Germinal center (tissue), 1 donor: ENCODE measurements around the gene MGRN1.
A peak's percentile ranks its signal among the peaks of the same experiment; 100 is the strongest.

Experiments
- DNase-seq: peaks from one replicate; pipeline ENCODE4 v3.0.0; 2012; ENCODE audit warnings: mixed read lengths, low spot score

Gene MGRN1

DNA sequence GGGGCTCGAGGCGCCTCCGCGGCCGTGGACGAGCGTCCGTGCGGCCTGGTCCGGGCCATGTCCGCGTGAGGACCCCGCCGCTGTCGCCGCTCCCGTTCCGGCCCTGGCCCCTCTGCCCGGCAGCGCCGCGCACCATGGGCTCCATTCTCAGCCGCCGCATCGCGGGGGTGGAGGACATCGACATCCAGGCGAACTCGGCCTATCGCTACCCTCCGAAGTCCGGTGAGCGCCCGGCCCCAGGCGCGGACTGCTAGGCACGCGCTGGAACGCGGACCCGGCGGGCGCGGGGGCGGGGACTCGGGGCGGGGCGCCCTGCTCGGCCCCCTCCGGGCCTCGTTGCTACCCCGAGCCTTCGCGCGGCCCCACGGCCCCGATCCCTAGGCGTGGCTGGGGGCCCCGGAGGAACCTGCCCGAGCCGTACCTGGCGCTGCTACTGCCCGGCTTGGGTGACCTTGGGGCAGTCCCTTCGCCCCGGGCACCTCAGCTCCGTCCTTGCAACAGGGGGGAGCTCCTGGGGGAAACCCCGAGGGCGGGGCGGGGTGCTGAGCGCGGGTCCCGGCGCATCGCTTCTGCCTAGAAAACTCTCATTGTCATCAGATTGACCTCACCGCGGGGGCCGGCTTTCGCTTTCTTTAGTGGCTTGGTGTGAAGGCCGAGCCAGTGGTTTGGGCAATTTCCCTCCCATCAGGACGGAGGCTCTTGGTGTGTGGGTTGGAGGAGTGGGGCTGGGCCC lies 367 bp downstream of the MGRN1 start:
- peak; percentile 60 for DNase-seq

GRCh38 chr16:4625560-4626159 lies 1.0 kb downstream of the MGRN1 start:
- DNase-seq, result peak; percentile 33

DNA sequence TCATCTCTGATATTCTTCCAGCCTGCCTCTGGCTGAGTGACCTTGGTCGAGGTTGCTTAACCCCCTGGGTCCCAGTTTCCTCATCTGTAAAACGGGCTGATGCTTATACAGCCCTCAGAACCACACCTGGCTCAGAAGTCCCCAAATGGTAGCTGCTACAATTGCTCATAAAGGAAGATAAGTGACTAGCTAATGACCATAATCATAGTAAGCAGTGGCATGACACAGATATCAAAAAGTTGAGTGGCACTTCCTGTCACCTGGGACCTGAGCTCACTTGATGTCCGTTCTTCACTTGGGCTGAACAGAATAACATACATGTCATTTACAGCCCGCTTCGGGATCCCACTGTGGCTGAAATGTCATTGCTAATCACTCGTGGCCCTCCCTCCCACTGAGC lies 1.8 kb downstream of the MGRN1 start:
- no peak for DNase-seq

GRCh38 chr16:4628283-4628682 lies 3.7 kb downstream of the MGRN1 start:
- DNase-seq, result no peak

GRCh38 chr16:4631444-4631843 lies 6.8 kb downstream of the MGRN1 start:
- no peak for DNase-seq

DNA sequence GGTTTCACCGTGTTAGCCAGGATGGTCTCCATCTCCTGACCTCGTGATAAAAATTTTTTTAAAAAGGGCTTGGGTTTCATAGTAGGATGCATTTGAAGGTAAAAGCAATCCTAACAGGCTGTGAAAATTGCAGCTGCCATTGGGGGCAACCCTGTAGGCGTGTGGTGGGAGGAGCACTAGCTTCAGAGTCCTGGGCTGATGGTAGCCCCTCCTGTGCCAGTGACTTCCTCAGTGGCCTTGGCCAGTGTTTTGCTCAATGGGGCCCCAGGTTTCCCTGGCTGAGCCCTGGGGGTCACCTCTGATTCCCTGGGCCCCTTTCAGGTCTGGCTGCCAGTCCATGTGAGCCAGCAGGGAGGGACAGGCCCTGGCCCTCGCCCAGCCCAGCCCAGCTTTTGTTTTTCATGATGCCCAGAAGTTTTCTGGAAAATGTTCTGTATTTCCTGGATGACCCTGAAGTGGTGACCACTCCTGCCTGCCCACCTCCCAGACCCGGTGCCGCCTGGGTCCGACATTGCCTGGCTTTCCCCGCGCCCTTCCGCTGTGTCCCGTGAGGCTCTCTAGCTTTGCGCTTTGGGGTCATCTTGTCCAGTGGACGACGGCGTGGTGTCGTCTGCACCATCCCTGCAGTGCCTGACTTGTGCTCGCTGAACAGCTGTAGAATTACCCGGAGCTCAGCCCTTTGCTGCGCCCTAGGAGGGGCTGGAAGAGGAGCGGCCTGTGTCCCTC lies 9.4 kb downstream of the MGRN1 start:
- no peak for DNase-seq

DNA sequence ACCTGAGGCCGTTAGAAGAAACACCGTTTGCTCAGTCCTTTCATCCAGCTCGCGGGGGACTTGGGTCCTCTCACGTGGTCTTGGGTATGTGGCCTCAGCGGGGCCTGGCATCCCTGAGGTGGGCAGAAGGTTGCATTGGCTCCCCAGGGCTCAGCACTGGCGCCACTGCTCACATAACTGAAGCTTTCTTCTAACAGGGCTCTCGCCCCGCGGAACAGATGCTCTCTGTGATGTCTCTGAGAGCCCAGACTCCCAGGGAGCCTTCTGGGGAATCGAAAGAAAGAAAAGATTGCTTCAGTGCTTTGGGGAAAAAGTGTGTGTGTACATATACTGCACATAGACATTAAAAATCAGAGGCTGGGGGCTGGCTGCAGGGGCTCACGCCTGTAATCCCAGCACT lies 10.1 kb downstream of the MGRN1 start:
- DNase-seq, result no peak

GRCh38 chr16:4636196-4636595 lies 11.6 kb downstream of the MGRN1 start:
- DNase-seq, result no peak

DNA sequence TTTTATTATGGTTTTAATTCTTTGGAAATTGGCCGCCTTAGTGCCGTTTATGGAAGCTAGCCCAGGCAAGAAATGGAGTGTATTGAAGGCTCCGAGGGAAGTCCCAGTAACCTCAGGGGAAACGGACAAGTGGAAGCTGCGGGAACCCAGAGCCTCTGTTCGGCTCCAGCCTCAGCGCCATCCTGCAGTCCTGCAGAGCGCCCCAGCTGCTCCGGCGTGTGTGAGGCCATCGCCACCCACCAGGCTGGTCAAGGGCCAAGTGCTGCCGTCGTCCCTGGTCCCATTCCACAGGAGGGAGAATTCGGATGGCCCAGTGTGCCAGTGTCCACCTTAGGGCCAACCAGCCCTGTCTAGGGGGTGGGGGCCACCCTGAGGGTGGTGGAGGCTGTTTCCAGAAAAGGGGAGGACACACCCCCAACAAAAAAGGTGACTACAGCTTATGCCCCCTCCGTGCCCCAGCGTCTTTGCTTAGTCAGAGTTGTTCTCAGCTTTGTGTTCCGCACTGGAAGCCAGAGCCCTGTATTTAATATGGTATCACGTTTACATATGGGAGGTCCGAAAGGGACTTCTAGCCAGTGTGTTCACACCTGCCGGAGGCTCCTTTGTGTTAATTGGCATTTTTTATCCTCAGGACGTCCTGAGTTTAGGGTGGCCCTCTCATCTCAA lies 13.0 kb downstream of the MGRN1 start:
- DNase-seq, result no peak

DNA sequence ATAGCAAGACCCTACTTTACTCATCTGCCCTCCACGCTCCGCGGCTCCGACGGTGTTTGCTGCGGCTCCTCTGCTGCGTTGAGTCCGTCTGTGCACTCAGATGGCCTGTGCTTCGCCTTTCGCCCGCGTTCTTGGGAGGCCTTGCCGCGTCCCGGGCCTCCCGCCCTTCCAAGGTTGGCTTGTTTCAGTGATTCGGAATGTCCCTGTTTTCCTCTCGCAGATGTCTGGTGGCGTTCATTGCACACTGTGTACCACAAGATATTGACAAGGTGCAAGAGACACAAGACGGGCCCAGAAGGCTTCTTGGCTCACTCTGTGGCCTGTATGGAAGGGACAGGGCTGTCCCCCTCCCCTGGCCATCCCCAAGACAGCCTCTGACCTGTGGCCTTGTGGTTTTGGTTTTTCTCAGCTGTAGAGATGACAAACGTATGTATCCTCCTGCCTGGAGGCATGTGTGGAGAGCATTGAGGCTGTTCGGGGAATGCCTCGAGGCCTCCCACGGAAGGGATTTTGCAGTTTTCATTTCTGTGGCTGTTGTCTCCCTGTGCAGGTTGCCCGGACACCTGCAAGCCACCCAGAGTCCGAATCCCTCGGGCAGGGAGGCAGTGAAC lies 15.4 kb downstream of the MGRN1 start:
- DNase-seq, result no peak

GRCh38 chr16:4640572-4641305 lies 16.1 kb downstream of the MGRN1 start:
- no peak for DNase-seq

DNA sequence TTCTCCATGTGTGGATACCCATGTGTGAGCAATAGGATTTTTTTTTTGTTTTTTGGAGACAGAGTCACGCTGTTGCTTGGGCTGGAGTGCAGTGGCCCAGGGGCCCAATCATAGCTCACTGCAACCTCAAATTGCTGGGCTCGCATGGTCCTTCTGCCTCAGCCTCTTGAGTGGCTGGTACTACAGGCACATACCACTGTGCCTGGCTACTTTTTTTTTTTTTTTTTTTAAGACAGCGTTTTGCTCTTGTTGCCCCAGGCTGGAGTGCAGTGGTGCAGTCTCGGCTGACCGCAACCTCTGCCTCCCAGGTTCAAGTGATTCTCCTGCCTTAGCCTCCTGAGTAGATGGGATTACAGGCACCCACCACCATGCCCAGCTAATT lies 16.7 kb downstream of the MGRN1 start:
- no peak for DNase-seq

DNA sequence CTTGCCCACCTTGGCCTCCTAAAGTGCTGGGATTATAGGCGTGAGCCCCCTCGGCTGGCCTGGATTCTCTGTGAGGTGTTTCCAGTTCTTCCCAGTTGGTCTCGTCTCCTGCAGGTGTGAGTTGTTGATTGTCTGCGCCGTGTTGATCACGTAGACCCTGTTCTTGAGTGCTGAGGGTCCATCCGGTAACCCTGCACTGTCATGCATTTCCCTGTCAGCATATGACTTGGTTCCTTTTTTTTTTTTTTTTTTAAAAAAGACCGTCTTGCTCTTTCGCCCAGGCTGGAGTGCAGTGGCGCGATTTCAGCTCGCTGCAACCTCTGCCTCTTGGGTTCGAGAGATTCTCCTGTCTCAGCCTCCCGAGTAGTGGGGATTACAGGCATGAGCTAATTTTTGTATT lies 17.3 kb downstream of the MGRN1 start:
- no peak for DNase-seq

DNA sequence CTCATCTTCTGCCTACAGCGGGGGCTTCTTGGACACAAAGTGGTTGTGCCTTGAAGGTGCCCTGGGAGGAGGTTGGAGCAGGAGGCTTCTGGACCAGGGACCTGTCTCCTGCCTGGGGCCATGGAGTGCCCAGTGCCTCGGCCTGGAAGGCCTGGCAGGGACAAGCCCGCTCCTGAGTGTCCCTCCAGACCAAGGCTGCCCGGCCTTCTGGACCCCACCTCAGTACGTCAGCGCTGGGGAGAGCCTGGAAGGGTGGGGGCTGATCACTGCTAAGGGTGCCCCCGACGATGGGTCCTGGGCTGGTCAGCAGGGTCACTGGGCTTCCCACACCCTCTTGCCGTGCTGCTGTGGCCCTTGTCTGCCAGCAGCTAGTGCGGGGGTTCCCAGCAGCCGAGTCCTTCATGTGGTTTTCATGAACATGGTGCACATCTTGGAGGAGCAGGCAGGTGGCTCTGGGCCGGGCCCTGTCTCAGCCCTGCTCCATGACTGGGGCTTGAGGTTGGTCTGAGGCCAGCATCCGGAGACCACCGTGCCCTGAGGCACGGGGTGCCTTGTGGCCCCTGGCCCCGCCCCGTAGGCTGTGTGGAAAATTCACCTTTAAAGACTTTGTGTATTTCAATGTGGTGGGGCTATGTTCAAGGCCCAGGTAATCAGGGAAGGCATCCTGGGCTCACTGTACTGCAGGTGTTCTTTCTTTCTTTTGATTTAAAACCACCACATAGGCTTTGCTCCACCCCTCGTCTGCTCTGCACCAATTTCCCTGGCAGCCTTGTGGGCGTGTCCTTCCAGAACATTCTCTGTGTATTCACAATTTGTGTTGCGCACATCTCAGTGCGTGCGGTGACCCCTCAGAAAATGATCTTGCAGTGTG lies 22.4 kb downstream of the MGRN1 start:
- no peak for DNase-seq

- DNase-seq, result no peak
Measured at GRCh38 chr16:4647644-4647980, 23.0 kb downstream of the MGRN1 start.

DNA sequence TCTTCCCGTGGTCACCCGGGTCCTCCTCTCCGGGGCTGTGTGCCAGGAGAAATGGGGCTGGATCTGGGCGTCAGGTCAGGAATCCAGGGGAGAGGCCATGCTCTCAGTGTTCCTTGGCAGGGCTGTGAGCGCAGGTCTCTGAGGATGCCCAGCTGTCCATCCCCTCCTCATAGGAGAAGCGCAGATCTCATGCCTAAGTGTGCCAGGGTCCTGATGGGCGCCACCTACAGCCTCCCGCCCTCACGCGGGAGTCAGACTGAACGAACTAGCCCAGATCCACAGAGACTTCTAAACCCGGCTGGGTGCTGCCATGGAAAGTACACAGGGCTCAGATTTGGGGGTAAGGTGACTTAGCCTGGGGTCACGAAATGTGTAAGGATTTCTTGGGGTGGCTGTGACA lies 24.3 kb downstream of the MGRN1 start:
- DNase-seq, result no peak

- no peak for DNase-seq
Measured at GRCh38 chr16:4649744-4650442, 25.3 kb downstream of the MGRN1 start.

DNA sequence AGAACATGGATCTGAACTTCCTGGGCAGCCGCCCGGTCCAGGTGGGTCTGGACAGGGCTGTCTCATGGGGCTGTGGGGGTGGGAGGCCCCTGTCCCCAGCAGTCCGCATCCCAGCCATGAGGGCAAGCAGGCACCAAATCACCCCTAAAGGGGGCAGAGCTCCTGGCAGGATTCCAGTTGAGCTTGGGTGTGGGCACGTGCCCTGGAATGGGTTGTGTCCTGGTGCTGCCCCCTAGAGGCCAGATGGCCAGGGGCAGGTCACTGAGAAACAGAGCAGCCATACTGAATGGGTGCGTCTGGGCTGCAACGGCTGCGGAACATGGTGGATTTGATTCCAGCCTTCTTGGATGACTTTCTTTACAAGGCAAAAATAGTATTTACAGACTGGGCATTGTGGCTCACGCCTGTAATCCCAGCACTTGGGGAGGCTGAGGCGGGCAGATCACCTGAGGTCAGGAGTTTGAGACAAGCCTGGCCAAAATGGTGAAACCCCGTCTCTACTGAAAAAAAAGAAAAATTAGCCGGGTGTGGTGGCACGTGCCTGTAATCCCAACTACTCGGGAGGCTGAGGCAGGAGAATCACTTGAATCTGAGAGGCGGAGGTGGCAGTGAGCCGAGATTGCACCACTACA lies 25.9 kb downstream of the MGRN1 start:
- peak; percentile 79 for DNase-seq

DNA sequence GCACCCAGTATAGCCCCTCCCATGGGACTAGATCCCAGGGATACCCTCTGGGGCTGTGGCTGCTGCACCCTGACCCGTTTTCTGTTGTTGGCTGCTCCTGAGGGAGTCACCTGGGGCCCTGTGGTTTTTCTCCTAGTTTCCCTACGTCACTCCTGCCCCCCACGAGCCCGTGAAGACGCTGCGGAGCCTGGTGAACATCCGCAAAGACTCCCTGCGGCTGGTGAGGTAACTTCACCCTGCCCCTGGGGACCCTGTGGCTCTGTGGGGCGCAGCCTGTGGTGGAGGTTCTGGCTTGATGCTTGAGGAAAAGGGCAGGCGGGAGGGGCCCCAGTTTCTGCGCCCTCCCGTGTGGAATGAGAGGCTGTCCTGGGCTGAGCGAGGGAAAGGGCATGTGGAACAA lies 27.2 kb downstream of the MGRN1 start:
- DNase-seq, result peak; percentile 72

GRCh38 chr16:4652561-4652960 lies 27.9 kb downstream of the MGRN1 start:
- no peak for DNase-seq
